ENCODE measurements around the gene SAYSD1.

DNA sequence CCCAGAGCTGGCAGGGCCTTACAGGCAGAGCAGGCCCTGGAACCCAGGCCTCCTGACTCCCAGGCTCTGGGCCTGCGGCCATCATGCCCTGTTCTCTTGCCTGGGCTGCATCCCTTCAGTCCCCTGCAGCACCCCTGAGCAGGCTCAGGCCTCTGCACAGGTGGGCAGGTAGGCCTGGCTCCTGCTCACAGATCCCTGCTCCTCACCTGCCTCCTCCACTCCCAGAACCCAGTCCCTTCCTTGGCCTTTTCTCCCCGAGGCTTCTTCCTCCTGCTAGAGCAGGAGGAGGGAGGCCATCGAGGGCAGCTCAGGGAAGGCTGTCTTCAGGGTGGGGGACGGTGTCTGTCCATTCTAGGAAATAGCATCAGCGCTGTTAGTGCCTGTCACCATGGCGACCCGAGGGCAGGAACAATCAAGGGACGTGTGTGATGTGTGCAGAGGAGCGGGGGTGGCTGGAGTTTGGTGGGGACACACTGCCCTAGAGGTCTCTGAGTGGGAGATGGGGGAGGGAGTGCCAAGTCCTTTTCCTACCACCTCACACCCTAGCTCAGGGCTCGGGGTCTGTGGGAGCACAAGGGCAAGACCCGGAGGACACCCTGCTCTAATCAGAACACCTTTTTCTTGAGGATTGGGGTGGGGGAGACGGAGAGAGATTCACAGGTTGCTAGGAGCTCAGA lies 39.8 kb downstream of the SAYSD1 start:
- TF ChIP-seq, protein P1, sequence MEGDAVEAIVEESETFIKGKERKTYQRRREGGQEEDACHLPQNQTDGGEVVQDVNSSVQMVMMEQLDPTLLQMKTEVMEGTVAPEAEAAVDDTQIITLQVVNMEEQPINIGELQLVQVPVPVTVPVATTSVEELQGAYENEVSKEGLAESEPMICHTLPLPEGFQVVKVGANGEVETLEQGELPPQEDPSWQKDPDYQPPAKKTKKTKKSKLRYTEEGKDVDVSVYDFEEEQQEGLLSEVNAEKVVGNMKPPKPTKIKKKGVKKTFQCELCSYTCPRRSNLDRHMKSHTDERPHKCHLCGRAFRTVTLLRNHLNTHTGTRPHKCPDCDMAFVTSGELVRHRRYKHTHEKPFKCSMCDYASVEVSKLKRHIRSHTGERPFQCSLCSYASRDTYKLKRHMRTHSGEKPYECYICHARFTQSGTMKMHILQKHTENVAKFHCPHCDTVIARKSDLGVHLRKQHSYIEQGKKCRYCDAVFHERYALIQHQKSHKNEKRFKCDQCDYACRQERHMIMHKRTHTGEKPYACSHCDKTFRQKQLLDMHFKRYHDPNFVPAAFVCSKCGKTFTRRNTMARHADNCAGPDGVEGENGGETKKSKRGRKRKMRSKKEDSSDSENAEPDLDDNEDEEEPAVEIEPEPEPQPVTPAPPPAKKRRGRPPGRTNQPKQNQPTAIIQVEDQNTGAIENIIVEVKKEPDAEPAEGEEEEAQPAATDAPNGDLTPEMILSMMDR (IDR thresholded peaks at IDR 0.05), result no peak
- no peak for TF ChIP-seq ZFX (IDR thresholded peaks at IDR 0.05; ENCODE audit: borderline replicate concordance)
